Spleen (tissue), 7 donors: ENCODE measurements around the gene VTI1A.

Source experiments
- CTCF ChIP-seq, 11 experiments: fragments of 200-600 bp in 7 of 11; fragments of 450-650 bp in 4 of 11; sonication (generic) in 4 of 11; IDR thresholded peaks in 8 of 11; conservative IDR thresholded peaks in 3 of 11; 1 replicate in 7 of 11; 2 replicates in 4 of 11; pipeline versions ENCODE4 v1.4.0 to v1.8.0; 2016 to 2021; ENCODE audit warnings: antibody characterized with exemption in 11 of 11, inconsistent platforms in 4 of 11, mild to moderate bottlenecking in 1 of 11
- POLR2A ChIP-seq, 3 donors: fragments of 450-650 bp; IDR thresholded peaks; one replicate each; pipeline ENCODE4 v1.5.1; 2017; ENCODE audit warnings: antibody characterized with exemption in 3 of 3, mild to moderate bottlenecking in 1 of 3
- donor health status: DM: no; HTN: no; CAD: no; lungs with moderate emphysema.
- donor health status: DM: no; HTN: no; CAD: no.
- donor health status: DM: no; HTN: no; CAD: no.

GRCh38 chr10:112654794-112655193, 207.8 kb downstream of the VTI1A start:
- TF ChIP-seq POLR2A (IDR thresholded peaks at IDR 0.05) (no peak), CTCF (IDR thresholded peaks at IDR 0.05 in 8 of 11, conservative IDR thresholded peaks at IDR 0.05 in 3 of 11) (no peak)
